ENCODE measurements around the gene CRYGD.

DNA sequence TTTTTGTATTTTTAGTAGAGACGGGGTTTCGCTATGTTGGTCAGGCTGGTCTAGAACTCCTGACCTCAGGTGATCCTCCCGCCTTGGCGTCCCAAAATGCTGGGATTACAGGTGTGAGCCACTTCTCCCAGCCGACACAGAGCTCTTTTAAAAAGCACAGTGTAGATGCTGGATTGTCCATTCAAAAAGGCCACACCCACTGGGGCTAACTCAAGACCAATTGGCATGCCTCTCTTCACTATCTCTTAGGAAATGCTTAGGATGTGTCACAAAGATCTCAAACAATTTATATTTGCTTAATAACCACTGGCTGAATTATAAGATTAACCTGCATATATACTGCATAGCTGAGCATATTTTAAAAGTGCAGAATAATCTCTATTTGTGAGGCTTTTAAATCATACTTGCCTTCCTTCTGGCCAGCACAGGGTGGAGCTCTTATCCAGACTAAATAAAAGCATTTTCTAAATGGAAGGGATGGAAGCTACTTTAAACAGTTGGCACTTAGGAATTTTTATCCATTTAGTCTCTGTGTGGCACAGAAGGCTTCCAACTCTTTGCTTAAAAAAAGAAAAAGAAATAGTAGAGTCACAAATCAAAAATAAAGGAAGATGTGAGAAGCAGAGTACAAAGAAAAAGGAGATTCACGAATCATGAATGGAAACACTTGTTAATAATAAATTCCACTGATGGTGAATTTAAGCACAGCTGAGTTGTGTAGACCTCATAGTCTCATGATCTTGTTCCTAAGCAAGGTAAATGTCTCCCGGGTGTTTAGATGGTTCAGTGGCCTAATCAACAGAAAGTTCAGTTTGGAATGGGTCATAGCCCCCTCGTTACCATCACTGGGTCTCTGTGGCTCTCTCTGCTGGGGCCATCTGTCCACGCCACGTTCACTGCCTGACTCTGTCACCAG, 22.4 kb downstream of the CRYGD start:
- TF ChIP-seq, protein P1, sequence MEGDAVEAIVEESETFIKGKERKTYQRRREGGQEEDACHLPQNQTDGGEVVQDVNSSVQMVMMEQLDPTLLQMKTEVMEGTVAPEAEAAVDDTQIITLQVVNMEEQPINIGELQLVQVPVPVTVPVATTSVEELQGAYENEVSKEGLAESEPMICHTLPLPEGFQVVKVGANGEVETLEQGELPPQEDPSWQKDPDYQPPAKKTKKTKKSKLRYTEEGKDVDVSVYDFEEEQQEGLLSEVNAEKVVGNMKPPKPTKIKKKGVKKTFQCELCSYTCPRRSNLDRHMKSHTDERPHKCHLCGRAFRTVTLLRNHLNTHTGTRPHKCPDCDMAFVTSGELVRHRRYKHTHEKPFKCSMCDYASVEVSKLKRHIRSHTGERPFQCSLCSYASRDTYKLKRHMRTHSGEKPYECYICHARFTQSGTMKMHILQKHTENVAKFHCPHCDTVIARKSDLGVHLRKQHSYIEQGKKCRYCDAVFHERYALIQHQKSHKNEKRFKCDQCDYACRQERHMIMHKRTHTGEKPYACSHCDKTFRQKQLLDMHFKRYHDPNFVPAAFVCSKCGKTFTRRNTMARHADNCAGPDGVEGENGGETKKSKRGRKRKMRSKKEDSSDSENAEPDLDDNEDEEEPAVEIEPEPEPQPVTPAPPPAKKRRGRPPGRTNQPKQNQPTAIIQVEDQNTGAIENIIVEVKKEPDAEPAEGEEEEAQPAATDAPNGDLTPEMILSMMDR (IDR thresholded peaks at IDR 0.05) = peak in 5 of 12 donors; percentile 10 to 30 (median 26)
- TF ChIP-seq POLR2A (IDR thresholded peaks at IDR 0.05) = no peak

Data from heart left ventricle (tissue), 13 donors.